Esophagus squamous epithelium (tissue), 5 donors: ENCODE results near the gene SUPT4H1. TPM values are rescaled to one million over a fixed set of nuclear protein-coding genes. Genes with fewer than 3 reads are reported as not detected.

Experiments used
- DNase-seq: peaks from one replicate; lab custom pipeline; 2025; lab: John Stamatoyannopoulos, UW
- H3K27ac ChIP-seq, 4 donors: fragments of 200-600 bp; sonication (generic); one replicate each; pipeline ENCODE4 v1.5.1; 2016 to 2019; ENCODE audit warnings: mild to moderate bottlenecking in 1 of 4
- H3K27me3 ChIP-seq, 4 donors: fragments of 200-600 bp; sonication (generic); 1 replicate in 3 of 4; 2 replicates in 1 of 4; pipeline versions ENCODE4 v1.5.1 to v1.6.0; 2017 to 2021; ENCODE audit warnings: antibody characterized with exemption in 1 of 4
- H3K36me3 ChIP-seq, 3 donors: fragments of 200-600 bp; sonication (generic); one replicate each; pipeline ENCODE4 v1.5.1; 2016 to 2019
- H3K4me1 ChIP-seq, 3 donors: fragments of 200-600 bp; sonication (generic); one replicate each; pipeline ENCODE4 v1.5.1; 2017 to 2019
- H3K4me3 ChIP-seq, 4 donors: fragments of 200-600 bp; sonication (generic); 1 replicate in 3 of 4; 2 replicates in 1 of 4; pipeline ENCODE4 v1.5.1; 2016 to 2019; ENCODE audit warnings: mild to moderate bottlenecking in 2 of 4, moderate library complexity in 1 of 4
- H3K9me3 ChIP-seq, 3 donors: fragments of 200-600 bp; sonication (generic); one replicate each; pipeline ENCODE4 v1.5.1; 2016 to 2019
- CTCF ChIP-seq, 6 experiments: fragments of 450-650 bp in 4 of 6; fragments of 200-600 bp in 2 of 6; sonication (generic) in 2 of 6; IDR thresholded peaks; one replicate each; pipeline ENCODE4 v1.5.1; 2016 to 2019; ENCODE audit warnings: antibody characterized with exemption in 6 of 6, mild to moderate bottlenecking in 4 of 6, moderate library complexity in 4 of 6
- POLR2A ChIP-seq, 4 donors: fragments of 450-650 bp; IDR thresholded peaks; one replicate each; pipeline ENCODE4 v1.6.1; 2017; ENCODE audit warnings: antibody characterized with exemption in 4 of 4, mild to moderate bottlenecking in 4 of 4, moderate library complexity in 3 of 4
- WGBS, 2 donors: methylation state at CpG; one replicate each; pipeline ENCODE4 v1.1.5; 2018; 5-methylcytosine and 5-hydroxymethylcytosine counted together
- intact Hi-C: fragments of 100-400 bp; cut with DNase I; formaldehyde crosslinking; loops from one replicate; pipeline ENCODE4 v1.15.0; 2022
- total RNA-seq, 4 donors: library from RNA; depleted of rRNA; stranded (reverse); fragments of >200 nt; gene quantifications; one replicate each; pipeline ENCODE4 v1.1.0, GENCODE V29; 2016
- donor health status: DM: yes; HTN: yes; CAD: no.

The SUPT4H1 gene
- total RNA-seq, 4 donors from 2014 or later, result 29.9 to 54.9 (median 37.0) TPM

GRCh38 chr17:58332778-58333735 is 18.9 kb downstream of the SUPT4H1 start:
- H3K4me1 ChIP-seq, result peaks cover 21 to 50% (median 23%) of the 10 kb centered on the region in 3 donors
- DNase-seq, result no peak
- intact Hi-C loops, result no loop called here
- TF ChIP-seq CTCF (IDR thresholded peaks at IDR 0.05), result no peak
- TF ChIP-seq POLR2A (IDR thresholded peaks at IDR 0.05), result no peak
- peak overlapping the region; percentile 58 to 89 (median 85) for H3K27ac ChIP-seq
- no peaks in the 10 kb centered on the region for H3K9me3 ChIP-seq
- H3K4me3 ChIP-seq, result peak overlapping the region; percentile 13 to 64 (median 47)
- peaks cover 0 to 16% (median 0%) of the 10 kb centered on the region in 4 donors for H3K27me3 ChIP-seq
- no peaks in the 10 kb centered on the region for H3K36me3 ChIP-seq
- 49 to 67% methylated on average over 8 to 9 of the region's 21 CpGs for WGBS, 2 donors

GRCh38 chr17:58331815-58332777 is 19.9 kb downstream of the SUPT4H1 start:
- TF ChIP-seq POLR2A (IDR thresholded peaks at IDR 0.05), result peak in 2 of 4 donors; percentile 93 to 95
- TF ChIP-seq CTCF (IDR thresholded peaks at IDR 0.05), result no peak
- H3K4me1 ChIP-seq, result peaks cover 13 to 40% (median 16%) of the 10 kb centered on the region in 3 donors
- DNase-seq, result peak; percentile 72

DNA sequence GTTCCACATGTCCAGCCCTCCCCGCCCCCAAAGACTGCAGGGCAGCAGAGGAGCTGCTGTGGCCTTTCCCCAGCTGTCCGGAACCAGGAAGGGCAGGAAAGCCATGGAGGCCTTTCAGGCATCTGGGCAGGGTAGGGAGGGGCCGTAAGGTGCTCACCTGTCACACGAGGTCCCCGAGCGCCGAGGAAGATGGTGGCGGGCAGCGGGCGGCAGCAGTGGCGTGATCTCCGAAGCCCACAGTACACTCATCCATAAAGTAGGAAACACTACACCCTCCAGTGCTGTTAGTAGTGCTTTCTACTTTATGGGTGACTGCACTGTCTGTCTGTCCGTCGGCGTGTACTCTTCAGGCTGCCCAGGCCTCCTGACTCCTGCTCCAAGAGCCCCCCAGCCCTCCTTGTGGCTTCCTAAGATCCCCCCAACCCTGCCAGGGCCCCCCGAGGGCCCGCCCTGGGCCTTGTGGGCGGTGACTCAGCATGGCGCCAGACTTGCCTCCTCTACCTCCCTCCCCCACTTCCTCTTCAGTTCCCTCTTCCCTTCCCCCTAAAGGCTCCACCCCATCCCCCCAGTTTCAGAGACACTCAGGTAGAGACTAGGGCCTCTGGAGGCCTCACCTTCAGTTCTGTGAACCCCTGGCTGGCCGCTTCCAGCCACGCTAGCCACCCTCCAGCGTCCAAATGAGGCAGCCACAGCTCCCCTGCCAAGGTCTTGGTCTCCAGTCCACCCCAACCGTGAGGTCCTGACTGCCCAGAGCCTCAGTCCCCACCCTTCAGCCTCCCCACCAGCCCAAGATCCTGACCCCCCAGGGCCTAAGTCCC is 20.8 kb downstream of the SUPT4H1 start:
- intact Hi-C loops, result no loop called here
- peak overlapping the region; percentile 58 to 89 (median 74) for H3K27ac ChIP-seq
- WGBS, 2 donors, result 67 to 78% methylated on average over 9 of the region's 23 CpGs
- H3K4me1 ChIP-seq, result peaks cover 7 to 31% (median 9%) of the 10 kb centered on the region in 3 donors
- H3K36me3 ChIP-seq, result no peaks in the 10 kb centered on the region
- no peak for DNase-seq
- no peak for TF ChIP-seq CTCF (IDR thresholded peaks at IDR 0.05)
- TF ChIP-seq POLR2A (IDR thresholded peaks at IDR 0.05), result peak in 1 of 4 donors; percentile 53
- no peaks in the 10 kb centered on the region for H3K9me3 ChIP-seq
- peak overlapping the region; percentile 27 to 64 (median 47) for H3K4me3 ChIP-seq
- peaks cover 0 to 20% (median 0%) of the 10 kb centered on the region in 4 donors for H3K27me3 ChIP-seq

More at GRCh38 chr17:58331815-58332777, 19.9 kb downstream of the SUPT4H1 start:
- Histone ChIP-seq H3K27ac (peak overlapping the region; percentile 58 to 89 (median 85)), H3K4me3 (peak overlapping the region; percentile 27 to 64 (median 47)), H3K9me3 (no peaks in the 10 kb centered on the region), H3K27me3 (peaks cover 0 to 20% (median 0%) of the 10 kb centered on the region in 4 donors), H3K36me3 (no peaks in the 10 kb centered on the region)
- WGBS, 2 donors, result 72% methylated on average over 7 to 8 of the region's 31 CpGs
- intact Hi-C loops, result no loop called here

- Histone ChIP-seq H3K27me3 (peaks cover 0 to 20% (median 0%) of the 10 kb centered on the region in 4 donors), H3K9me3 (no peaks in the 10 kb centered on the region), H3K4me1 (peaks cover under 1 to 25% (median 3%) of the 10 kb centered on the region in 3 donors), H3K36me3 (no peaks in the 10 kb centered on the region), H3K27ac (peak overlapping the region; percentile 15 to 89 (median 74)), H3K4me3 (peak overlapping the region; percentile 27 to 64 (median 47))
- WGBS, 2 donors, result 62 to 86% methylated on average over 7 to 10 of the region's 10 CpGs
- no peak for DNase-seq
- TF ChIP-seq POLR2A (IDR thresholded peaks at IDR 0.05), result peak in 1 of 4 donors; percentile 4
- TF ChIP-seq CTCF (IDR thresholded peaks at IDR 0.05), result no peak
- intact Hi-C loops, result no loop called here
Observed at GRCh38 chr17:58330538-58330996, 21.4 kb downstream of the SUPT4H1 start.
